ENCODE results near the gene SETD6. TPM values are rescaled to one million over a fixed set of nuclear protein-coding genes. Genes with fewer than 3 reads are reported as not detected.

Gene SETD6
- total RNA-seq, 4 donors from 2014 or later: 15.5 to 19.8 (median 17.5) TPM

GRCh38 chr16:58501242-58502131 is 13.8 kb upstream of the SETD6 start:
- 82% methylated on average over 2 of the region's 42 CpGs; no CpG with 5 or more reads in 1 of the 2 donors for WGBS, 2 donors (ENCODE audit: low coverage in 1 of 2)
- H3K27me3 ChIP-seq: peaks cover 49% of the 10 kb centered on the region
- peak; percentile 7 for ATAC-seq
- TF ChIP-seq EP300 (IDR thresholded peaks at IDR 0.05) (no peak), CTCF (IDR thresholded peaks at IDR 0.05) (no peak), POLR2A (IDR thresholded peaks at IDR 0.05) (no peak), POLR2AphosphoS5 (IDR thresholded peaks at IDR 0.05) (no peak)
- H3K27ac ChIP-seq: no peak overlapping the region
- peaks cover 0 to 23% (median 9%) of the 10 kb centered on the region in 3 donors for H3K4me1 ChIP-seq
- peak overlapping the region in 1 of 2 donors; percentile 41 for H3K4me3 ChIP-seq
- H3K36me3 ChIP-seq: no peaks in the 10 kb centered on the region
- H3K9me3 ChIP-seq: no peaks in the 10 kb centered on the region

GRCh38 chr16:58502217-58502921 is 12.9 kb upstream of the SETD6 start:
- H3K4me3 ChIP-seq: no peak overlapping the region
- no peak for ATAC-seq
- no peaks in the 10 kb centered on the region for H3K36me3 ChIP-seq
- TF ChIP-seq EP300 (IDR thresholded peaks at IDR 0.05) (no peak), POLR2A (IDR thresholded peaks at IDR 0.05) (no peak), POLR2AphosphoS5 (IDR thresholded peaks at IDR 0.05) (no peak), CTCF (IDR thresholded peaks at IDR 0.05) (no peak)
- no peaks in the 10 kb centered on the region for H3K9me3 ChIP-seq
- peaks cover 0 to 23% (median 9%) of the 10 kb centered on the region in 3 donors for H3K4me1 ChIP-seq
- H3K27ac ChIP-seq: no peak overlapping the region
- H3K27me3 ChIP-seq: peaks cover 58% of the 10 kb centered on the region
- WGBS, 2 donors (ENCODE audit: low coverage in 1 of 2): 62% methylated on average over 5 of the region's 8 CpGs; no CpG with 5 or more reads in 1 of the 2 donors

- peaks cover 64% of the 10 kb centered on the region for H3K27me3 ChIP-seq
- H3K4me1 ChIP-seq: peaks cover 0 to 23% (median 9%) of the 10 kb centered on the region in 3 donors
- no peak for ATAC-seq
- no peak overlapping the region for H3K27ac ChIP-seq
- TF ChIP-seq EP300 (IDR thresholded peaks at IDR 0.05): no peak
- no peak for TF ChIP-seq POLR2AphosphoS5 (IDR thresholded peaks at IDR 0.05)
- TF ChIP-seq POLR2A (IDR thresholded peaks at IDR 0.05): no peak
- no peak for TF ChIP-seq CTCF (IDR thresholded peaks at IDR 0.05)
- H3K9me3 ChIP-seq: no peaks in the 10 kb centered on the region
- 100% methylated on average over 1 of the region's 14 CpGs; no CpG with 5 or more reads in 1 of the 2 donors for WGBS, 2 donors (ENCODE audit: low coverage in 1 of 2)
- H3K4me3 ChIP-seq: no peak overlapping the region
- no peaks in the 10 kb centered on the region for H3K36me3 ChIP-seq
These were observed 12.0 kb upstream of the SETD6 start for GRCh38 chr16:58503166-58503862.

GRCh38 chr16:58503863-58504688 is 11.2 kb upstream of the SETD6 start:
- Histone ChIP-seq H3K4me3 (no peak overlapping the region), H3K27ac (no peak overlapping the region), H3K27me3 (peaks cover 64% of the 10 kb centered on the region), H3K9me3 (no peaks in the 10 kb centered on the region), H3K36me3 (no peaks in the 10 kb centered on the region), H3K4me1 (peaks cover 0 to 23% (median 9%) of the 10 kb centered on the region in 3 donors)
- 100% methylated on average over 3 of the region's 21 CpGs; no CpG with 5 or more reads in 1 of the 2 donors for WGBS, 2 donors (ENCODE audit: low coverage in 1 of 2)
- ATAC-seq: no peak
- no peak for TF ChIP-seq POLR2AphosphoS5 (IDR thresholded peaks at IDR 0.05)
- TF ChIP-seq POLR2A (IDR thresholded peaks at IDR 0.05): no peak
- TF ChIP-seq CTCF (IDR thresholded peaks at IDR 0.05): no peak
- no peak for TF ChIP-seq EP300 (IDR thresholded peaks at IDR 0.05)
